Measurements from ENCODE around the gene SYNE2.

DNA sequence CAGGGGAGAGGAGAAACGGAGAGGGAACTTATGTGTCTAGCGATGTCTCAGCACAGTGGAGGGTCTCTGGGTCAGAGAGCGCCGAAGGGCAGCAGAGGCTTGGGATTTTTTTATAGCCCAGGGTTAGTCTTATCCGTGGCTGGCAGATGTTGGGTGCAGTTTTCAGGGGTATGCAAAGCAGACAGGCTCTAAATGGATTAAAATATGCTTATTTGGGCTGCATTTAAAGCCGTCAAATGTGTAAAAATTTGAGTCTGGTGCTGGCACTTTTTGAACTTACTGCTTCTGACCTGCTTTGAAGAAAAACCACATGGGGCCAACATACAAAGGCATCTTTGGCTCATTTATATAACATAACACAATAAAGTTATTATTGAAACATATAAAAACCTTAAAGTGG is 262.6 kb downstream of the SYNE2 start:
- TF ChIP-seq, protein P1, sequence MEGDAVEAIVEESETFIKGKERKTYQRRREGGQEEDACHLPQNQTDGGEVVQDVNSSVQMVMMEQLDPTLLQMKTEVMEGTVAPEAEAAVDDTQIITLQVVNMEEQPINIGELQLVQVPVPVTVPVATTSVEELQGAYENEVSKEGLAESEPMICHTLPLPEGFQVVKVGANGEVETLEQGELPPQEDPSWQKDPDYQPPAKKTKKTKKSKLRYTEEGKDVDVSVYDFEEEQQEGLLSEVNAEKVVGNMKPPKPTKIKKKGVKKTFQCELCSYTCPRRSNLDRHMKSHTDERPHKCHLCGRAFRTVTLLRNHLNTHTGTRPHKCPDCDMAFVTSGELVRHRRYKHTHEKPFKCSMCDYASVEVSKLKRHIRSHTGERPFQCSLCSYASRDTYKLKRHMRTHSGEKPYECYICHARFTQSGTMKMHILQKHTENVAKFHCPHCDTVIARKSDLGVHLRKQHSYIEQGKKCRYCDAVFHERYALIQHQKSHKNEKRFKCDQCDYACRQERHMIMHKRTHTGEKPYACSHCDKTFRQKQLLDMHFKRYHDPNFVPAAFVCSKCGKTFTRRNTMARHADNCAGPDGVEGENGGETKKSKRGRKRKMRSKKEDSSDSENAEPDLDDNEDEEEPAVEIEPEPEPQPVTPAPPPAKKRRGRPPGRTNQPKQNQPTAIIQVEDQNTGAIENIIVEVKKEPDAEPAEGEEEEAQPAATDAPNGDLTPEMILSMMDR (IDR thresholded peaks at IDR 0.05; ENCODE audit: low read depth, low read length, missing input control) = no peak
- TF ChIP-seq, protein P2, sequence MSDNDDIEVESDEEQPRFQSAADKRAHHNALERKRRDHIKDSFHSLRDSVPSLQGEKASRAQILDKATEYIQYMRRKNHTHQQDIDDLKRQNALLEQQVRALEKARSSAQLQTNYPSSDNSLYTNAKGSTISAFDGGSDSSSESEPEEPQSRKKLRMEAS (IDR thresholded peaks at IDR 0.05) = no peak
- TF ChIP-seq, protein P3, sequence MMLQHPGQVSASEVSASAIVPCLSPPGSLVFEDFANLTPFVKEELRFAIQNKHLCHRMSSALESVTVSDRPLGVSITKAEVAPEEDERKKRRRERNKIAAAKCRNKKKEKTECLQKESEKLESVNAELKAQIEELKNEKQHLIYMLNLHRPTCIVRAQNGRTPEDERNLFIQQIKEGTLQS (IDR thresholded peaks at IDR 0.05) = no peak
- TF ChIP-seq, protein P4, sequence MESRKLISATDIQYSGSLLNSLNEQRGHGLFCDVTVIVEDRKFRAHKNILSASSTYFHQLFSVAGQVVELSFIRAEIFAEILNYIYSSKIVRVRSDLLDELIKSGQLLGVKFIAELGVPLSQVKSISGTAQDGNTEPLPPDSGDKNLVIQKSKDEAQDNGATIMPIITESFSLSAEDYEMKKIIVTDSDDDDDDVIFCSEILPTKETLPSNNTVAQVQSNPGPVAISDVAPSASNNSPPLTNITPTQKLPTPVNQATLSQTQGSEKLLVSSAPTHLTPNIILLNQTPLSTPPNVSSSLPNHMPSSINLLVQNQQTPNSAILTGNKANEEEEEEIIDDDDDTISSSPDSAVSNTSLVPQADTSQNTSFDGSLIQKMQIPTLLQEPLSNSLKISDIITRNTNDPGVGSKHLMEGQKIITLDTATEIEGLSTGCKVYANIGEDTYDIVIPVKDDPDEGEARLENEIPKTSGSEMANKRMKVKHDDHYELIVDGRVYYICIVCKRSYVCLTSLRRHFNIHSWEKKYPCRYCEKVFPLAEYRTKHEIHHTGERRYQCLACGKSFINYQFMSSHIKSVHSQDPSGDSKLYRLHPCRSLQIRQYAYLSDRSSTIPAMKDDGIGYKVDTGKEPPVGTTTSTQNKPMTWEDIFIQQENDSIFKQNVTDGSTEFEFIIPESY (IDR thresholded peaks at IDR 0.05) = no peak

All from liver (tissue), 3 donors.